ENCODE results near the gene ACOT6.
A peak's percentile ranks its signal among the peaks of the same experiment; 100 is the strongest.
"Not testable (repeated sequence)": the region's sequence is repeated elsewhere in the genome, so short reads cannot be mapped to it uniquely, and the experiment has no call there.

Gene ACOT6, protein sequence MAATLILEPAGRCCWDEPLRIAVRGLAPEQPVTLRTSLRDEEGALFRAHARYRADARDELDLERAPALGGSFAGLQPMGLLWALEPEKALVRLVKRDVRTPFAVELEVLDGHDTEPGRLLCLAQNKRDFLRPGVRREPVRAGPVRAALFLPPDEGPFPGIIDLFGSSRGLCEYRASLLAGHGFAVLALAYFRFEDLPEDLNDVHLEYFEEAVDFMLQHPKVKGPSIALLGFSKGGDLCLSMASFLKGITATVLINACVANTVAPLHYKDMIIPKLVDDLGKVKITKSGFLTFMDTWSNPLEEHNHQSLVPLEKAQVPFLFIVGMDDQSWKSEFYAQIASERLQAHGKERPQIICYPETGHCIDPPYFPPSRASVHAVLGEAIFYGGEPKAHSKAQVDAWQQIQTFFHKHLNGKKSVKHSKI

DNA sequence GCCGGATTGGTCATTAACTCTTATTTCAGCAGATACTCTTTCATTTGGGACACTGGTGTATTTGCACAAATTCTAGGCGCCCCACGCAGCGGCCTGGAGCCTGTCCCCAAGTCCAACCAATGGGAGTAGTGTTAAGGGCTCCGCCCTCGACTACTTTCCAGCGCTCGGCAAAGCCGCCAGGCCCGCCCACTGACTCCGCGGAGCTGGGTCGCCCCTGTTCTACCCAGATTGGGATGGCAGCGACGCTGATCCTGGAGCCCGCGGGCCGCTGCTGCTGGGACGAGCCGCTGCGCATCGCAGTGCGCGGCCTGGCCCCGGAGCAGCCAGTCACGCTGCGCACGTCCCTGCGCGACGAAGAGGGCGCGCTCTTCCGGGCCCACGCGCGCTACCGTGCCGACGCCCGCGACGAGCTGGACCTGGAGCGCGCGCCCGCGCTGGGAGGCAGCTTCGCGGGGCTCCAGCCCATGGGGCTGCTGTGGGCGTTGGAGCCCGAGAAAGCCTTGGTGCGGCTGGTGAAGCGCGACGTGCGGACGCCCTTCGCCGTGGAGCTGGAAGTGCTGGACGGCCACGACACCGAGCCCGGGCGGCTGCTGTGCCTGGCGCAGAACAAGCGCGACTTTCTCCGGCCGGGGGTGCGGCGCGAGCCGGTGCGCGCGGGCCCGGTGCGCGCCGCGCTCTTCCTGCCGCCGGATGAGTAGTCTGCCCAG is at the start of gene ACOT6:
Gene ACOT6, plus strand, starts transcription at position 179 of the 707 bp plus-strand sequence. Its CDS starts 55 bp downstream, at position 234.
- peak; percentile 81 for DNase-seq (ENCODE audit: low spot score)
- TF ChIP-seq, protein P1, sequence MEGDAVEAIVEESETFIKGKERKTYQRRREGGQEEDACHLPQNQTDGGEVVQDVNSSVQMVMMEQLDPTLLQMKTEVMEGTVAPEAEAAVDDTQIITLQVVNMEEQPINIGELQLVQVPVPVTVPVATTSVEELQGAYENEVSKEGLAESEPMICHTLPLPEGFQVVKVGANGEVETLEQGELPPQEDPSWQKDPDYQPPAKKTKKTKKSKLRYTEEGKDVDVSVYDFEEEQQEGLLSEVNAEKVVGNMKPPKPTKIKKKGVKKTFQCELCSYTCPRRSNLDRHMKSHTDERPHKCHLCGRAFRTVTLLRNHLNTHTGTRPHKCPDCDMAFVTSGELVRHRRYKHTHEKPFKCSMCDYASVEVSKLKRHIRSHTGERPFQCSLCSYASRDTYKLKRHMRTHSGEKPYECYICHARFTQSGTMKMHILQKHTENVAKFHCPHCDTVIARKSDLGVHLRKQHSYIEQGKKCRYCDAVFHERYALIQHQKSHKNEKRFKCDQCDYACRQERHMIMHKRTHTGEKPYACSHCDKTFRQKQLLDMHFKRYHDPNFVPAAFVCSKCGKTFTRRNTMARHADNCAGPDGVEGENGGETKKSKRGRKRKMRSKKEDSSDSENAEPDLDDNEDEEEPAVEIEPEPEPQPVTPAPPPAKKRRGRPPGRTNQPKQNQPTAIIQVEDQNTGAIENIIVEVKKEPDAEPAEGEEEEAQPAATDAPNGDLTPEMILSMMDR (IDR thresholded peaks at IDR 0.05; ENCODE audit: extremely low read depth, insufficient read depth, missing control alignments) = no peak
- in situ Hi-C loops (cut with MboI; ENCODE audit: low pct_unique_long_range_greater_than_20kb, low sequenced_read_pairs, unreplicated experiment) = no loop called here

DNA sequence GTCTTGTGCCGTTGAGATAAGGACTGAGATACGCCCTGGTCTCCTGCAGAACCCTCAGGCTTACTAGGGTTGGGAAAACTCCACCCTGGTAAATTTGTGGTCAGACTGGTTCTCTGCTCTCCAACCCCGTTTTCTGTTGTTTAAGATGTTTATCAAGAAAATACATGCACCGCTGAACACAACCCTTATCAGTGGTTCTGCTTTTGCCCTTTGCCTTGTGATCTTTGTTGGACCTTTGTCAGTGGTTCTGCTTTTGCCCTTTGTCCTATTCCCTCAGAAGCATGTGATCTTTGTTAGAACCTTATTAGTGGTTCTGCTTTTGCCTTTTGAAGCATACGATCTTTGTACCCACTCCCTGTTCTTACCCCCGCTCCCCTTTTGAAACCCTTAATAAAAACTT is 49.6 kb upstream of the ACOT6 start:
- DNase-seq (ENCODE audit: low spot score) = not testable (repeated sequence)
- in situ Hi-C loops (cut with MboI; ENCODE audit: low pct_unique_long_range_greater_than_20kb, low sequenced_read_pairs, unreplicated experiment) = loop anchor here (5.0 kb wide), 1 partner anchor 35 kb away; no protein-coding TSS in a partner anchor

DNA sequence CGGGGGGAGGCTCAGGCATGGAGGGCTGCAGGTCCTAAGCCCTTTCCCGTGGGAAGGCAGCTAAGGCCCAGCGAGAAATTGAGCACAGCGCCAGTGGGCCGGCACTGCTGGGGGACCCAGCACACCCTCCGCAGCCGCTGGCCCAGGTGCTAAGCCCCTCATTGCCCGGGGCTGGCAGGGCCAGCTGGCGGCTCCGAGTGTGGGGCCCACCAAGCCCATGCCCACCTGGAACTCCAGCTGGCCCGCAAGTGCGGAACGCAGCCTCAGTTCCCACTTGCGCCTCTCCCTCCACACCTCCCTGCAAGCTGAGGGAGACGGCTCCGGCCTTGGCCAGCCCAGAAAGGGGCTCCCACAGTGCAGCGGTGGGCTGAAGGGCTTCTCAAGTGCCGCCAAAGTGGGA is 45.9 kb upstream of the ACOT6 start:
- in situ Hi-C loops (cut with MboI; ENCODE audit: low pct_unique_long_range_greater_than_20kb, low sequenced_read_pairs, unreplicated experiment); DNase-seq (ENCODE audit: low spot score): not testable (repeated sequence)

DNA sequence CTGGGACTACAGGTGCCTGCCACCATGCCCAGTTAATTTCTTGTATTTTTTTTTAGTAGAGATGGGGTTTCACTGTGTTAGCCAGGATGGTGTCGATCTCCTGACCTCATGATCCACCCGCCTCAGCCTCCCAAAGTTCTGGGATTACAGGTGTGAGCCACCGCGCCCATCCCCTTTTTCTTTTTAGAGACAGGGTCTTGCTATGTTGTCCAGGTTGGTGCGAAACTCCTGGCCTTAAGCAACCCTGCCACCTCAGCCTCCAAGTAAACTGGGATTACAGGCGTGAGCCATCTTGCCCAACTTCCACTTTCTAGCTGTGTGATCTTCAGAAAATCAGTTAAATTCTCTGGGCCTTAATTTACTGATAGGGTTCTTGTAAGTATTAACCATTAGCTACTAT is 45.4 kb upstream of the ACOT6 start:
- DNase-seq (ENCODE audit: low spot score); in situ Hi-C loops (cut with MboI; ENCODE audit: low pct_unique_long_range_greater_than_20kb, low sequenced_read_pairs, unreplicated experiment): not testable (repeated sequence)

DNA sequence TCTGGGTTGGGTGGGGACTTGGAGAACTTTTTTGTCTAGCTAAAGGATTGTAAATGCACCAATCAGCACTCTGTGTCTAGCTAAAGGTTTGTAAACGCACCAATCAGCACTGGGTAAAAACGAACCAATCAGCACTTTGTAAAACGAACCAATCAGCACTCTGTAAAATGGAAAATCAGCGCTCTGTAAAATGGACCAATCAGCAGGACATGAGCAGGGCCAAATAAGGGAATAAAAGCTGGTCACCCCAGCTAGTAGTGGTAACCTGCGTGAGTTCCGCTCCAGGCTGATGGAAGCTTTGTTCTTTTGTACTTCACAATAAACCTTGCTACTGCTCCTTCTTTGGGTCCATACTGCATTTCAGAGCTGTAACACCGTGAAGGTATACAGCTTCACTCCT is 45.0 kb upstream of the ACOT6 start:
- no peak for DNase-seq (ENCODE audit: low spot score)
- in situ Hi-C loops (cut with MboI; ENCODE audit: low pct_unique_long_range_greater_than_20kb, low sequenced_read_pairs, unreplicated experiment) = no loop called here

DNA sequence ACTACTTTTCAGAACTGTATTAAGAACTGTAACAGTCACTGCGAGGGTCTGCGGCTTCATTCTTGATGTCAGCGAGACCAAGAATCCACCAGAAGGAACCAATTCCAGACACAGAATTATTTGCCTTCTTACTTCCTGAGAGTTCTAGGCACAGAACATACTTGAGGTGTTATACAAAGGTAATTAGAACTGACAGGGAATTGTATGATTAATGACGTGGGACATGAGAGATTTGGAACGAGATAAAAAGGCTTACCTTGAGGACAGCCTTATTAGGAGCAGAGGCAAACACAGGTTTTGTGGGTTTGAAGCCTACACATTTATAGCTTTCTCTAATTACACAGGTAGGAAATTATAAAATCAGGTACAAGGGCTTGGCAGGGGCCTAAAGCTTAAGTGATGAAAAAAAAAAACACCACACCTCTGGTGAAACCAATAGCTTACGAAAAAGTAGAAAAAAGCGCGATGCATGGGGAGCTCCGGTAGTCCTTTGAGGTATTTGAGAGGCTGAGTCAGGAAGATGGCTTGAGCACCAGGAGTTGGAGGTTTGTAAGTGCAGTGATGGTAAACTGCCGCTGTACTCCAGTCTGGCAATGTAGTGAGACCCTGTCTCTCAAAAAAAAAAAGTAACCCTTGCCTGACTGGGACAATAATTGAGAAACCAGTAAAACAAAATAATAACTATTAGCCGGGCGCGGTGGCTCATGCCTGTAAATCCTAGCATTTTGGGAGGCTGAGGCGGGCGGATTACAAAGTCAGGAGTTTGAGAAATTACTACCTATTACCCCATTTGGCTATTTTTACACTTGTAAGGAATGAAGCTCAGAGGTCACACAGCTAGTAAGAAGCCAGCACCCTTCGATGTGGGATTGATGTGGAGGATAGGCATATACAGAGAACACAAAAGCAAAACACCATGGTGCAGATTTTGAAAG is 44.1 kb upstream of the ACOT6 start:
- TF ChIP-seq, protein P1 (IDR thresholded peaks at IDR 0.05; ENCODE audit: extremely low read depth, insufficient read depth, missing control alignments) = no peak
- DNase-seq (ENCODE audit: low spot score) = no peak
- in situ Hi-C loops (cut with MboI; ENCODE audit: low pct_unique_long_range_greater_than_20kb, low sequenced_read_pairs, unreplicated experiment) = no loop called here

More for the DNA sequence above, 45.0 kb upstream of the ACOT6 start:
- TF ChIP-seq, protein P1 (IDR thresholded peaks at IDR 0.05; ENCODE audit: extremely low read depth, insufficient read depth, missing control alignments) = no peak

DNA sequence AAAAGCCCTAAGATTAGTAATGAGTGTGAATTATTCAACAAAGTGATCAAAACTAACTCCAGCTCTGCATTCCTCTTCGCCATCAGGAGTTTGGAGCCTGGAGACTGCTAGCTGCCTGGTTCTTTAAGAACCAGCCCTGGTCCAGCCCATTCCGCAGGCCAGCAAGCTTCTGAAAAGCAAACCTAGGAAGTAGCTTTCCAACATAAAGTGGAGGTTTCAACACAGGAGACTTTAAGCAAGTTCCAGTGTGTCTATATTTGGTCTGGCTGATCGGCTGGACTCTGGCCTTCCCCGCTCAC is 43.5 kb upstream of the ACOT6 start:
- DNase-seq (ENCODE audit: low spot score) = peak; percentile 10

DNA sequence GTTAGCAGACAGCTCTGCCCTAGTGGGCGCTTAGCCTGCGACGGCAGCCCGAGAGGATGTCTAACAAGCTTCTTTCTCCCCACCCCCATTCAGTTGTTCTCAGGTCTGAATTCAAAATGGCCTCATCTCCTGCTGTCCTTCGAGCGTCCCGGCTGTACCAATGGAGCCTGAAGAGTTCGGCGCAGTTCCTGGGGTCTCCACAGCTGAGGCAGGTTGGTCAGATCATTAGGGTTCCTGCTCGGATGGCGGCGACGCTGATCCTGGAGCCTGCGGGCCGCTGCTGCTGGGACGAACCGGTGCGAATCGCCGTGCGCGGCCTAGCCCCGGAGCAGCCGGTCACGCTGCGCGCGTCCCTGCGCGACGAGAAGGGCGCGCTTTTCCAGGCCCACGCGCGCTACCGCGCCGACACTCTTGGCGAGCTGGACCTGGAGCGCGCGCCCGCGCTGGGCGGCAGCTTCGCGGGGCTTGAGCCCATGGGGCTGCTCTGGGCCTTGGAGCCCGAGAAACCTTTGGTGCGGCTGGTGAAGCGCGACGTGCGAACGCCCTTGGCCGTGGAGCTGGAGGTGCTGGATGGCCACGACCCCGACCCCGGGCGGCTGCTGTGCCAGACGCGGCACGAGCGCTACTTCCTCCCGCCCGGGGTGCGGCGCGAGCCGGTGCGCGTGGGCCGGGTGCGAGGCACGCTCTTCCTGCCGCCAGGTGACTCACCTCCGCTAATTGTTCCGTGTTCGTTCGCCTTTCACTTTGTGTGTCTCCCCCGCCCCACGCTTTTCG is 42.9 kb upstream of the ACOT6 start, which contains the start of gene ACOT2:
Gene ACOT2, plus strand, starts transcription at position 29 of the 774 bp plus-strand sequence. Its CDS starts 28 bp downstream, at position 57.
- TF ChIP-seq, protein P1 (IDR thresholded peaks at IDR 0.05; ENCODE audit: extremely low read depth, insufficient read depth, missing control alignments) = peak; percentile 4
- peak; percentile 90 for DNase-seq (ENCODE audit: low spot score)
- in situ Hi-C loops (cut with MboI; ENCODE audit: low pct_unique_long_range_greater_than_20kb, low sequenced_read_pairs, unreplicated experiment) = not testable (repeated sequence)

More for the DNA sequence above, 43.5 kb upstream of the ACOT6 start:
- in situ Hi-C loops (cut with MboI; ENCODE audit: low pct_unique_long_range_greater_than_20kb, low sequenced_read_pairs, unreplicated experiment) = not testable (repeated sequence)

All from GM13977 (cell line).